Measurements from ENCODE around the gene GAST. TPM values are rescaled to one million over a fixed set of nuclear protein-coding genes. Genes with fewer than 3 reads are reported as not detected.
"Not testable (repeated sequence)": the region's sequence is repeated elsewhere in the genome, so short reads cannot be mapped to it uniquely, and the experiment has no call there.

GAST gene
- total and polyA plus RNA-seq, 2 donors, result not detected

DNA sequence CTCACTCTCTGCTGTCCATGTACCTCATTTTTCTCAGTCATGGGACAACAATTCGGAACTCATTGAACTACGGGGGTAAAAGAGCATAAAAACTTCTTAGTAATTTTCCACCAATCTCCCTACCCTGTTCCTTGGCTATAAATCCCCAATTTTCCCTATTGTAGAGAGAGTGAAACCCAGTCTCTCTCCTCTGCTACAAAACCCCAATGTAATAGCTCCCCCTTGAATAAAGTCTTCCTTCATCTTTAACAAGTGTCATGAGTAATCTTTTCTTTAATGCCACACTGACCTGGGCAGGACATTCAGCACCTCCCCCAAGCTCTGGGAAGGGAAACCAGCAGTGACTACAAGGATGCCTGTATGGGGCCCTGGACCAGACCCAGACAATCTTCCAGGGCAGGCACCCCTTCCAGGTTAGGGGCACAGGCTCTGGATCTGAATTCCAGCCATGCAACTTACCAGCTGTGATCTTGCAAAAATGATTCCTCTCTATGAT lies 33.7 kb upstream of the GAST start:
- DNase-seq (ENCODE audit: extremely low spot score), result no peak
- no peak overlapping the region for H3K4me3 ChIP-seq (ENCODE audit: low read depth, low read length)

DNA sequence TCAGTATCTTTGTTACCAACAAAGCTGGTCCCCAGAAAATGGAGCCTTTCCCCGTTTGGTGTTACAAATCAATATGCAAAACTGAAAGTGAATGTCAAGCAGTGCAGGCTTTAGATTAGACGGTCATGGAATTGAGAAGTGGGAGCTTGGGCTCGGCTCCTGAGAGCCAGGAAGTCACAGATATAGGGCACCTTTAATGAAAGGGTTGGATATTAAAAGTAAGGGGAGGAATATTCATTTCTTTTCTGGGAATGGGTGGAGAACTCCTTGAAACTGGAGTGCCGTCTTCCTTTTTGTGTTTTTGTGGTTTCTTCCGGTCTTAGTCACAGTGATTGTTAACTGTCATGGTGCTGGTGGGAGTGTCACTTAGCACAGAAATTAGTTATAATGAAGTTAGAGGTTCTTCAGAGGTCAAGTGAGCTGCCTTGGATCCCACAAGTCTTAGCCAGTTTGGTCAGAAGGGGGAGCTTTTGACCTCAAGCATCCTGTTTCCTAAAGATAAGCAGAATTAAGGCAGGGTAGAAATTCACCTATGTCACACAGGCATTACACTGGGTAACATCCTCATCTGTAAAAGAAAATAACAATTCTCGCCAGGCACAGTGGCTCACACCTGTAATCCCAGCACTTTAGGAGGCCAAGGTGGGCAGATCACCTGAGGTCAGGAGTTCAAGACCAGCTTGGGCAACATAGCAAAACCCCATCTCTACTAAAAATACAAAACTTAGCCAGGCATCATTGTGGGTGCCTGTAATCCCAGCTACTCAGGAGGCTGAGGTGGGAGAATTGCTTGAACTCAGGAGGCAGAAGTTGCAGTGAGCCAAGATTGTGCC lies 33.0 kb upstream of the GAST start:
- Histone ChIP-seq H3K4me3 (ENCODE audit: low read depth, low read length) (no peak overlapping the region), H3K27ac (ENCODE audit: low read depth) (peak overlapping the region; percentile 0)
- WGBS, result 40% methylated on average over 6 of the region's 6 CpGs

More for the DNA sequence above, 33.7 kb upstream of the GAST start:
- Histone ChIP-seq H3K36me3 (ENCODE audit: insufficient read depth) (no peaks in the 10 kb centered on the region), H3K4me1 (ENCODE audit: insufficient read depth) (no peaks in the 10 kb centered on the region), H3K27ac (ENCODE audit: low read depth) (peak overlapping the region; percentile 0)
- WGBS, result 81% methylated on average over 2 of the region's 2 CpGs

DNA sequence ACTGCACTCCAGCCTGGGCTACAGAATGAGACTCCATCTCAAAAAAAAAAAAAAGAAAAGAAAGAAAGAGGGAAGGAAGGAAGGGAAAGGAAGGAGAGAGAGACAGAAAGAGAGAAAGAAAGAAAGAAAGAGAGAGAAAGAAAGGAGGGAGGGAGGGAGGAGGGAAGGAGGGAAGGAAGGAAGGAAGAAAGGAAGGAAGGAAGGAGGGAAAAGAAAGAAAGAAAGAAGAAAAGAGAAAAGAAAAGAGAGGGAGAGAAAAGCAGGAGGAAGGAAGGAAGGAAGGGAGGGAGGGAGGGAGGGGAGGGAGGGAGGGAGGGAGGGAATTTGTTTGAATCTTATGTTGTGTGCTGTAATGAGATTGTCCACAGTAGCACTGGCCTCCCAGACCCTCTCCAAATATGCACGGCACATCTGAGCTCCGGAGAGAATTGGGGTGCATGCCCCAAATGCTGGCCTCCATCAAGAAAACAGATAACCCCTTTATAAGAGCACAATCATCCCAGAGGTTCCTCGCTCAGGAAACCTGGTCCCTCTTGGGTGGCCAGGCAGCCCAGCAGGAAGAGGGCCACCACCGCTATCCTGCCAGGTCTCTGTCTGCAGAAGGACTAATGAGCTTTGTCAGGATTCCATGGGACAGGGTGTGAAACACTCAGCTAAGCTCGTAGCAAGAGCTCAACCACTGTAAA lies 32.2 kb upstream of the GAST start:
- no peak for DNase-seq (ENCODE audit: extremely low spot score)
- no peaks in the 10 kb centered on the region for H3K4me1 ChIP-seq (ENCODE audit: insufficient read depth)
- no peaks in the 10 kb centered on the region for H3K36me3 ChIP-seq (ENCODE audit: insufficient read depth)
- H3K4me3 ChIP-seq (ENCODE audit: low read depth, low read length), result no peak overlapping the region
- WGBS, result 62% methylated on average over 5 of the region's 5 CpGs
- no peak overlapping the region for H3K27ac ChIP-seq (ENCODE audit: low read depth)

More for the DNA sequence above, 33.0 kb upstream of the GAST start:
- Histone ChIP-seq H3K4me1 (ENCODE audit: insufficient read depth) (no peaks in the 10 kb centered on the region), H3K36me3 (ENCODE audit: insufficient read depth) (no peaks in the 10 kb centered on the region)
- no peak for DNase-seq (ENCODE audit: extremely low spot score)

DNA sequence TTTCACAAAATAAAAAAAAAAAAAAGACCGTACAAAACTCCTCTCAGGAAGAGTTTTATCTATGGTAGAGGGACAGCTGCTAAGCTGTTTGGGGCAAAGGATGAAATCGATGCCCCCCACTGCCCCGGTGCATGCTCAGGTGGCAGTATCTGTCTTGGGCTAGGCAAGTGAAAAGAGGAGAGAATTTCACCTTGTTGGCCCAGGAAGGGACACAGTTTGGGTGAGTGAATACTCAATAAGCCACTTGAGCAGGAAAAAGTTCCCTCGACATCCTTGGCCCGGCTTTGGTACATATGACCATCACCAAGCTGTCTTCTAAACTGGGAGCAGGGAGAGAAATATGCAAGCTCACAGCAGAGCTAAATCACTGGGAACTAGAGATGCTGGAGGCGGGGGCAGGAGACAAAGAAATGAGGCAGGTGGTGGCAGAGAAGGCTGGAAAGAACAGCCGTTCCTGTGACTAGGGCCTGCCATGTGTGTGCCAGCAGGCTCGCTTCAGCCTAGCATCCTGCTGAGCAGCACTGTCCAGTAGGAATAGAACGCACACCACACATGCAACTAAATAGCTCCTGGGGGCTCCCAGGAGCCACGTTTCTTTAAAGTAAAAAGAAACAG lies 31.6 kb upstream of the GAST start:
- no peaks in the 10 kb centered on the region for H3K36me3 ChIP-seq (ENCODE audit: insufficient read depth)
- H3K27ac ChIP-seq (ENCODE audit: low read depth), result no peak overlapping the region
- whole genome bisulfite sequencing, result 76% methylated on average over 10 of the region's 10 CpGs
- no peak overlapping the region for H3K4me3 ChIP-seq (ENCODE audit: low read depth, low read length)
- DNase-seq (ENCODE audit: extremely low spot score), result no peak
- no peaks in the 10 kb centered on the region for H3K4me1 ChIP-seq (ENCODE audit: insufficient read depth)

DNA sequence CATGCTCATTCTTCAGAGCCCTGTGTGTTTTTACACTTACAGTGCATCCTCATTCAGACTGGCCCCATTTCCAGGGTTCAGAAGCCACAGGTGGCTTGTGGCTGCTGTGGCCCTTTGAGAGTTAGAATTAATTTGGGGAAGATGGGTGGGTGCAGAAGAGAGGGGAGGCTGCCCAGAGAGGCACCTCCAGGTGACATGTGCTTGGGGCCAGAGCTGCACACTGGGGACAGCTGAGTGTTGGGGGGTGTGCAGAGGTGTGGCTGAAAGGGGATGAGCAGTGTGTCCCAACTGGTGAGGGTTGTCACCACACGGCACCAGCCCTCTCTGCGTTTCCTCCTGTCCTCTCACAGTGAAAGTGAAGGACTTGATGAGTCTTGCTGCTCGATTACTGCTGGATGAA lies 30.4 kb upstream of the GAST start:
- WGBS, result 89% methylated on average over 3 of the region's 3 CpGs

DNA sequence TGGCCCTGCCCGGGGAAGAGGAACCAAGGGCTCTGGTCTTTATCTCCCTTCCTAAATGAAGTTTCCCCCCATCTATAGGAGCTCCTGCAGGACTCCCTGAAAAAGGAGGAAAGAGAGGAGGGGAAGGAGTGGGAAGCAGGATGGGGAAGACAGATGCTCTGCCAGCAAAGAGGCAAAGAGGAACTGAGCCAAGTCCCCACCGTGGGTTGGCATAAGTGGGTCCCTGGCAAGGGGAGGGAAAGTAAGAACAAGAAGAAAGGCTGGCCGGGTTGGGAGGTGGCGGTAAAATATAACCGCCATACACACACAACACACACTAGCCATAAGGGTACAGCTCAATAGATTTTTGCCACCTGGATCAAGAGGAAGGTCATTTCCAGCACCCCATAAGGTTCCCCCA lies 29.5 kb upstream of the GAST start:
- Histone ChIP-seq H3K4me3 (ENCODE audit: low read depth, low read length) (no peak overlapping the region), H3K36me3 (ENCODE audit: insufficient read depth) (no peaks in the 10 kb centered on the region), H3K27ac (ENCODE audit: low read depth) (no peak overlapping the region), H3K4me1 (ENCODE audit: insufficient read depth) (no peaks in the 10 kb centered on the region)
- no peak for DNase-seq (ENCODE audit: extremely low spot score)
- 86% methylated on average over 5 of the region's 5 CpGs for WGBS

More for the DNA sequence above, 30.4 kb upstream of the GAST start:
- no peaks in the 10 kb centered on the region for H3K36me3 ChIP-seq (ENCODE audit: insufficient read depth)
- H3K4me3 ChIP-seq (ENCODE audit: low read depth, low read length), result no peak overlapping the region
- DNase-seq (ENCODE audit: extremely low spot score), result no peak
- no peaks in the 10 kb centered on the region for H3K4me1 ChIP-seq (ENCODE audit: insufficient read depth)
- no peak overlapping the region for H3K27ac ChIP-seq (ENCODE audit: low read depth)

DNA sequence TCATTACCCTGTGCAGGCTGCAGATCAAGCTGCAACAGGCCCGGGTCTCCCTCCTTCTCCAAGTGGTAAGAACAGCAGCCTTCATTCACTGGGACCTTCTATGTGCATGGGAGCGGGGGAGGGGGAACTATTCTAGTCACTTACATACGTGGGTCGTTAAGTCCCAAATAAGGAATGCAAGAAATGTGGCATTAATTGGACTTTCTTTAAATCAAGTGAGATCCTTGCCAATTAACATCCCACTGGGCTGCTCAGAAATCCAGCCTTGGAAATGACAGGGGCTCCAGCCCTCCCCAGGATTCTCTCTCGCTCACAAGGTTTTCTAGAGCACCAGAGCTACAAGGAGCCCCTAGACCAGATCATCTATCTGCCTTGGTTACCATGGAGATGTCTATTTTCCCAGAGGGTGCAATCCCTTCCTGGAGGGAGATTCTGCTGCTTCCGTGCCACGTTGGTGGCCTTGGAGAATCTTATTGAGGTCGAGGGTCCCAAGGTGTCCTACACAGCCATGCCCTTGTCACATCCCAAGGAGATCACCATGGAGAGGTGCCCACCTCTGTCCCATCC lies 28.6 kb upstream of the GAST start:
- 56% methylated on average over 8 of the region's 8 CpGs for WGBS

DNA sequence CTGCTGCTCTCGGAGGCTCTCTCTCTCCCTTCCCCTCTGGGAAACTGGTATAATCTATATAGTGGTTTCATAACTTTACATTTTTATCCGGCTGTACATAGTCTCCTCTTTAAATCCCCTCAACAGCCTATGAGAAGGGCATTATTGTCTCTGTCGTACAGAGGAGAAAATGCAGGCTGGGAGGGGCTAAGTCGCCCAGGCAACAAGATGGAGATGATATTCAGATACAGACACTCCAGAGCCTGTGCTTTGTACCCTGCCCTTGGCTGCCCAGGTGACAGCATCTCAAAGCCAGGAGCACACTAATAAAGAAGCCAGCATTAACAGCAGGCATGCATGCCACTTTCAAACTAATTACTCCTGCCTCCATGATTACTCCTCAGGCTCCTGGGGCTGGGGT lies 28.1 kb upstream of the GAST start:
- DNase-seq (ENCODE audit: extremely low spot score), result no peak
- WGBS, result 45% methylated on average over 4 of the region's 4 CpGs
- no peak overlapping the region for H3K27ac ChIP-seq (ENCODE audit: low read depth)
- no peaks in the 10 kb centered on the region for H3K4me1 ChIP-seq (ENCODE audit: insufficient read depth)
- H3K4me3 ChIP-seq (ENCODE audit: low read depth, low read length), result no peak overlapping the region
- no peaks in the 10 kb centered on the region for H3K36me3 ChIP-seq (ENCODE audit: insufficient read depth)

More for the DNA sequence above, 28.6 kb upstream of the GAST start:
- DNase-seq (ENCODE audit: extremely low spot score), result no peak
- no peak overlapping the region for H3K27ac ChIP-seq (ENCODE audit: low read depth)
- H3K4me1 ChIP-seq (ENCODE audit: insufficient read depth), result no peaks in the 10 kb centered on the region
- no peak overlapping the region for H3K4me3 ChIP-seq (ENCODE audit: low read depth, low read length)
- H3K36me3 ChIP-seq (ENCODE audit: insufficient read depth), result no peaks in the 10 kb centered on the region

DNA sequence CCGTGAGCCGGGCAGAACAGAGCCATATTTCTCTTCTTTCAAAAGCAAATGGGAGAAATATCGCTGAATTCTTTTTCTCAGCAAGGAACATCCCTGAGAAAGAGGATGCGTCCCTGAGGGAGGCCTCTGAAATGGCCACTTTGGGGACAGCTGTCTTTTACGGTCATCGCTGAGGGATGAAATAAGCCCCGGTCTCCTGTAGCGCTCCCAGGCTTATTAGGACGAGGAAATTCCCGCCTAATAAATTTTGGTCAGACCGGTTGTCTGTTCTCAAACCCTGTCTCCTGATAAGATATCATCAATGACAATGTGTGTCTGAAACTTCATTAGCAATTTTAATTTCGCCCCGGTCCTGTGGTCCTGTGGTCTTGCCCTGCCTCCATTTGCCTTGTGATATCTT lies 26.4 kb upstream of the GAST start:
- not testable (repeated sequence) for H3K4me1 ChIP-seq (ENCODE audit: insufficient read depth); H3K4me3 ChIP-seq (ENCODE audit: low read depth, low read length); DNase-seq (ENCODE audit: extremely low spot score); H3K27ac ChIP-seq (ENCODE audit: low read depth); H3K36me3 ChIP-seq (ENCODE audit: insufficient read depth)
- 89% methylated on average over 13 of the region's 13 CpGs for WGBS

DNA sequence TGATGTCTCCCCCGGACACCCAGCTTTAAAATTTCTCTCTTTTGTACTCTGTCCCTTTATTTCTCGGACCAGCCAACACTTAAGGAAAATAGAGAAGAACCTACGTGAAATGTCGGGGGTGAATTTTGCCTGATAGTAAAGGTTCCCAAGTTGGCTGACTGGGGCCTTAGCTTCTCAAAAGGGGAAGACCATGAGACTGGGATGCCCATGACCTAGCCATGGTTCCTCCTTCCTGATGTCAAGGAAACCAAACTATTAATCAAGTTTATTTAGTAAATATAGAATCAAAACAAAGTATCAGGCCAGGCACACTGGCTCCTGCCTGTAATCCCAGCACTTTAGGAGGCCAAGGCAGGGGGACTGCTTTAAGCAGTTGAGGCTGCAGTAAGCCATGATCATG lies 25.9 kb upstream of the GAST start:
- H3K27ac ChIP-seq (ENCODE audit: low read depth), result no peak overlapping the region
- H3K4me1 ChIP-seq (ENCODE audit: insufficient read depth), result no peaks in the 10 kb centered on the region
- WGBS, result 93% methylated on average over 4 of the region's 4 CpGs
- H3K36me3 ChIP-seq (ENCODE audit: insufficient read depth), result peaks cover 6% of the 10 kb centered on the region
- no peak for DNase-seq (ENCODE audit: extremely low spot score)
- no peak overlapping the region for H3K4me3 ChIP-seq (ENCODE audit: low read depth, low read length)

DNA sequence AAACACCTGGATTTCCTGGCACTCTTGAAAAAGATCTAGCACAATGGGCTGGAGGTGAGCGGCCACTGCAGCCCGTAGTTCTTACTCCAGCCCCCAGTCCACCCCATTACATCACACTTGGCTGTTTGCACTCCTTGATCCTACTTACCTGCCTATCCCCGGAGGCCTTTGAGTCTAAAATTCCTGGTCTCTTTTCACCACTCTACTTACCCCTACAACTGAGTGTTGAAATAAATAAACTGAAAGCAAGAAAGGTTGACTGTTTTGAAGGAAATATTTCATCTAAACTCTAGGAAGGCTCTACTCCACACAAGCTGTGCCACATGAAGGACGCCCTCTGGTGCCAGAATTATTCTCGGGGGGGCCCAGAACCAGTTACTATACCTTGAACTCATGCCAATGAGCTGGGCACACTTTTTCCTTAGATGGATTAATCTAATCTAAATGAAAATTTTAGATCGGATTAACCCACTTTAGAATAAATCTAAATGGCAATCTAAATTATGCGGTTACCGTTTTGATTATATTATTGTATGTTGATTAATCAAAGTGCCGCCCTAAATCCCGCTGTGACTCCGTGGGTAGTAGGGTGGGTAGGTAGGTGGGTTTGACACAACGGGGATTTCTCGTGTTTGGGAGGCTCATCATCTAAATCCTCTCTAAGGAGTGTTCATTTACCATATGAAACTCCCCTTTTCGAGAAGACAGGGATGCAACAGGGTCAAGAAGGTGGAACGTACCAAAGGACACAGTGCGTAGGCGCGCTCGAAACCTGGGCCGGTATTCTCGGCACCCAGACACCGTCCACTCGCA lies 24.1 kb upstream of the GAST start:
- Histone ChIP-seq H3K4me1 (ENCODE audit: insufficient read depth) (no peaks in the 10 kb centered on the region), H3K36me3 (ENCODE audit: insufficient read depth) (peaks cover 13% of the 10 kb centered on the region), H3K4me3 (ENCODE audit: low read depth, low read length) (peak overlapping the region; percentile 24), H3K27ac (ENCODE audit: low read depth) (peak overlapping the region; percentile 90)
- DNase-seq (ENCODE audit: extremely low spot score), result no peak
- 9% methylated on average over 23 of the region's 23 CpGs for WGBS

DNA sequence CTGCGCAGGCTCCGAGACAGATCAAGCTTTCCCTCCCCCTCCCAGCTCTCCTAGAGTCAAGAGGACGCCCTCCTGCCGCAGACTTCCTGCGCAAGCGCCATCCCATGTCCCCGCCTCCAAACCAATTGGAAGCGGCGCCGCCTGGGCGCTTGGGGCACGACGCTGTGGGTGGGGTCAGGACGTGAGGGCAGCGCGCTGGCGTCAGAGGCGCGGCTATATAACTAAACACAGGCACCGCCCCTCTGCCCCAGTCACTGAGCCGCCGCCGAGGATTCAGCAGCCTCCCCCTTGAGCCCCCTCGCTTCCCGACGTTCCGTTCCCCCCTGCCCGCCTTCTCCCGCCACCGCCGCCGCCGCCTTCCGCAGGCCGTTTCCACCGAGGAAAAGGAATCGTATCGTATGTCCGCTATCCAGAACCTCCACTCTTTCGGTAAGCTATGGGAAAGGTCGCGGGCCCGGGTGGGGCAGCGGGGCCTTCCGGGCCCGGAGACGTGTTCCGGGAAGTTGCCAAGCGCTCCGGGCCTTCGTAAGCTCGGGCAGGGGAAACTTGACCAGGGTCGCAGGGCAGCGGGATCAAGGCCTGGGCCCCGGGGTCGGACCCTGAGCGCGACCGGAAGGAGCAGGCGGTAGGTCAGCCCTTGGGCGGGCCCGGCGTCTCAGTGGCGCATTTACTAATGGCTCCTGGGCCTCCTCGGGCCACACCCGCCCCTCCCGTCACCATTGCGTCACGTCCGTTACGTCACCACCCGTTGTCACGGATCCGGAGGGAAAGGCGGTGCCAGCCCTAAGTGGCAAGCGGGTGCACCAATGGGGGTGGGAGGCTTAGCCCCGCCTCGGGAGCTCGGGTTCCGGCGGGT lies 23.3 kb upstream of the GAST start, which contains the start of gene EIF1:
Gene EIF1, plus strand, starts transcription at position 245 of the 856 bp plus-strand sequence. Its CDS starts 154 bp downstream, at position 399.
- Histone ChIP-seq H3K27ac (ENCODE audit: low read depth) (peak within 1 kb of the TSS; percentile 99), H3K36me3 (ENCODE audit: insufficient read depth) (peaks cover 15% of the 10 kb centered on the region), H3K4me3 (ENCODE audit: low read depth, low read length) (peak within 1 kb of the TSS; percentile 69), H3K4me1 (ENCODE audit: insufficient read depth) (no peaks in the 10 kb centered on the region)
- WGBS, result under 1% methylated on average over 81 of the region's 81 CpGs
- DNase-seq (ENCODE audit: extremely low spot score), result peak; percentile 99

All from urinary bladder (tissue), 4 donors.